Measurements from ENCODE around the gene PLCXD1. TPM values are rescaled to one million over a fixed set of nuclear protein-coding genes. Genes with fewer than 3 reads are reported as not detected.

PLCXD1 gene
- total RNA-seq, 1 experiment from 2014 or later: 60.9 TPM

DNA sequence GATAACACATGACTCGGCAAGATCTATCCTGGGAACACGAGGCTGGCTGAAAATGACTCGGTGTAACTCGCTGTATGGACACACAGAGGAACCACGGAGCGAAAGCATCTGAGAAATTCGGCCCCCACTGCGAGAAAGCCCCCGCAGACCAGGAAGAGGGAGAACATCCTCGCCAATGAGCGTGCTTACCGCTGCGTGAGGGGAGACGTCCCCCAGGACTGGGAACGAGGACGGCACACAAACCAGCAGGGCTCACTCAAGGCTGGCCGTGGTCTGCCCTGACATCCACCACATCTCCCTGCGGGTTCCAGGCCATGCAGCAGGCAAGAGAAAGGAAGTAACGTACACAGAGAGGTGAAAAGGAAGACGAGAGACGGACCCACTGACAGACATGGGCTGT lies 55.0 kb downstream of the PLCXD1 start:
- DNase-seq (ENCODE audit: low spot score): no peak
- TF ChIP-seq, protein P1, sequence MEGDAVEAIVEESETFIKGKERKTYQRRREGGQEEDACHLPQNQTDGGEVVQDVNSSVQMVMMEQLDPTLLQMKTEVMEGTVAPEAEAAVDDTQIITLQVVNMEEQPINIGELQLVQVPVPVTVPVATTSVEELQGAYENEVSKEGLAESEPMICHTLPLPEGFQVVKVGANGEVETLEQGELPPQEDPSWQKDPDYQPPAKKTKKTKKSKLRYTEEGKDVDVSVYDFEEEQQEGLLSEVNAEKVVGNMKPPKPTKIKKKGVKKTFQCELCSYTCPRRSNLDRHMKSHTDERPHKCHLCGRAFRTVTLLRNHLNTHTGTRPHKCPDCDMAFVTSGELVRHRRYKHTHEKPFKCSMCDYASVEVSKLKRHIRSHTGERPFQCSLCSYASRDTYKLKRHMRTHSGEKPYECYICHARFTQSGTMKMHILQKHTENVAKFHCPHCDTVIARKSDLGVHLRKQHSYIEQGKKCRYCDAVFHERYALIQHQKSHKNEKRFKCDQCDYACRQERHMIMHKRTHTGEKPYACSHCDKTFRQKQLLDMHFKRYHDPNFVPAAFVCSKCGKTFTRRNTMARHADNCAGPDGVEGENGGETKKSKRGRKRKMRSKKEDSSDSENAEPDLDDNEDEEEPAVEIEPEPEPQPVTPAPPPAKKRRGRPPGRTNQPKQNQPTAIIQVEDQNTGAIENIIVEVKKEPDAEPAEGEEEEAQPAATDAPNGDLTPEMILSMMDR (conservative IDR thresholded peaks at IDR 0.05; ENCODE audit: low read depth, low read length): no peak
- no peak for TF ChIP-seq EZH2 (IDR thresholded peaks at IDR 0.05; ENCODE audit: borderline replicate concordance, low read depth, low read length, poor library complexity, severe bottlenecking)
- no TSS peak for BruUV-seq (replicated peaks)
- CTCF ChIA-PET: no interaction called here
- POLR2A ChIA-PET (ENCODE audit: low non-redundant PET): no interaction called here
- no peak overlapping the region for H3K4me3 ChIP-seq (ENCODE audit: low read depth, low read length, poor library complexity, severe bottlenecking)
- intact Hi-C loops (cut with micrococcal nuclease; ENCODE audit: unreplicated experiment): no loop called here
- H3K27me3 ChIP-seq (replicated peaks; ENCODE audit: insufficient read depth, low read depth, low read length, poor library complexity): no peaks in the 10 kb centered on the region
- no peaks in the 10 kb centered on the region for H3K9me3 ChIP-seq (ENCODE audit: low read depth, low read length, poor library complexity, severe bottlenecking)
- no peaks in the 10 kb centered on the region for H3K36me3 ChIP-seq (ENCODE audit: insufficient read depth, low read length, poor library complexity, severe bottlenecking)
- peaks cover under 1% of the 10 kb centered on the region for H3K4me1 ChIP-seq (ENCODE audit: insufficient read depth, low read length, poor library complexity, severe bottlenecking)
- no peak overlapping the region for H3K27ac ChIP-seq (ENCODE audit: low read depth, low read length, poor library complexity, severe bottlenecking)

DNA sequence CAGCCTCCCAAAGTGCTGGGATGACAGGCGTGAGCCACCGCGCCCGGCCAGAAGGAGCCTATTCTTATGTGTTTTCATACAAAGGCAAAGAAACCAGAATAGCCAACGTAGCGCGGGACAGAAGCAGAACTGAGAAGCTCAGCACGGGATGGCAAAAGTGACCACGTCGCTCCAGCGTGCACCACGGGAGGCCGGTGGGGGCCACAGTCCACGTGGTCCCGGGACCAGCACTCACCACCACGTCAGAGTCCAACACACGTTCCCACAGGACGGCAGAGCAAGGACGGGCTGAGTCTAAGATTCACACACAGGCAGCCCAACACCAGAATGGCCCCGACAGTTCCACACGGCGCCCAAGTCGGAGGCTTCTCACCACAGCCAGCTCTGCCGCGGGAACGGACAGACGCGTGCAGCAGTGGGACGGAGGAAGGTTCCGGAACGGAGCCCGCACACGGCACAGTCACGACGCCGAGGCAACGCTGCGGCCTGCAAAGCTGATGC lies 56.2 kb downstream of the PLCXD1 start:
- intact Hi-C loops (cut with micrococcal nuclease; ENCODE audit: unreplicated experiment): no loop called here
- no TSS peak for BruUV-seq (replicated peaks)
- no peak for TF ChIP-seq EZH2 (IDR thresholded peaks at IDR 0.05; ENCODE audit: borderline replicate concordance, low read depth, low read length, poor library complexity, severe bottlenecking)
- TF ChIP-seq, protein P1 (conservative IDR thresholded peaks at IDR 0.05; ENCODE audit: low read depth, low read length): no peak
- CTCF ChIA-PET: no interaction called here
- no peak for DNase-seq (ENCODE audit: low spot score)
- Histone ChIP-seq H3K9me3 (ENCODE audit: low read depth, low read length, poor library complexity, severe bottlenecking) (no peaks in the 10 kb centered on the region), H3K4me1 (ENCODE audit: insufficient read depth, low read length, poor library complexity, severe bottlenecking) (no peaks in the 10 kb centered on the region), H3K27me3 (replicated peaks; ENCODE audit: insufficient read depth, low read depth, low read length, poor library complexity) (no peaks in the 10 kb centered on the region), H3K4me3 (ENCODE audit: low read depth, low read length, poor library complexity, severe bottlenecking) (no peak overlapping the region), H3K36me3 (ENCODE audit: insufficient read depth, low read length, poor library complexity, severe bottlenecking) (no peaks in the 10 kb centered on the region), H3K27ac (ENCODE audit: low read depth, low read length, poor library complexity, severe bottlenecking) (no peak overlapping the region)
- POLR2A ChIA-PET (ENCODE audit: low non-redundant PET): no interaction called here

DNA sequence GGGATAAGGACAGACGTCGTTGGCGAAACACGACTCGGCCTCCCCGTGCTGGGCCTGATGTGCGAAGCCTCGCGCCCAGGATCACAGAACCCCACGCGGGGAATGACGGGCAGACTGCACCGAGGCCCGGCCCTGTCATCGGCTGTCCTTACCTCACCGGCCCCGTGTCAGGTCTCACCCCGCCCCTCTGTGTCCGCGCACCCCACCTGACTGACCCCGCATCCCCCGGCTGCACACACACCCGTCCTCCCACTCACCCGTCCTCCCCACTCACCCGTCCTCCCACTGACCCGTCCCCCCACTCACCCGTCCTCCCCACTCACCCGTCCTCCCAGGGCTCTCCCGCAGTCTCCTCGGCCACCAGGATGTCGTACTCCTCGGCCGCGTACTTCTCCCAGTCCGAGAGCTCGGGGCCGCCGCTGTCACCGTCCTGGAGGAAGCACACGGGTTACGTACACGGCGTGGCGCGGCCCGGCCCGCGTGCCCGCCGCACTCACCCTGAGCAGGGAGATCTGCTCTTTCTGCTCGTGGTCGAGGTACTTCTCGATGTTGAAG lies 57.2 kb downstream of the PLCXD1 start:
- no peaks in the 10 kb centered on the region for H3K4me1 ChIP-seq (ENCODE audit: insufficient read depth, low read length, poor library complexity, severe bottlenecking)
- TF ChIP-seq, protein P1 (conservative IDR thresholded peaks at IDR 0.05; ENCODE audit: low read depth, low read length): no peak
- no peak for TF ChIP-seq EZH2 (IDR thresholded peaks at IDR 0.05; ENCODE audit: borderline replicate concordance, low read depth, low read length, poor library complexity, severe bottlenecking)
- H3K9me3 ChIP-seq (ENCODE audit: low read depth, low read length, poor library complexity, severe bottlenecking): no peaks in the 10 kb centered on the region
- ChIA-PET POLR2A (ENCODE audit: low non-redundant PET) (no interaction called here), CTCF (no interaction called here)
- intact Hi-C loops (cut with micrococcal nuclease; ENCODE audit: unreplicated experiment): no loop called here
- DNase-seq (ENCODE audit: low spot score): no peak
- H3K36me3 ChIP-seq (ENCODE audit: insufficient read depth, low read length, poor library complexity, severe bottlenecking): no peaks in the 10 kb centered on the region
- H3K27ac ChIP-seq (ENCODE audit: low read depth, low read length, poor library complexity, severe bottlenecking): no peak overlapping the region
- no peaks in the 10 kb centered on the region for H3K27me3 ChIP-seq (replicated peaks; ENCODE audit: insufficient read depth, low read depth, low read length, poor library complexity)
- no TSS peak for BruUV-seq (replicated peaks)
- H3K4me3 ChIP-seq (ENCODE audit: low read depth, low read length, poor library complexity, severe bottlenecking): no peak overlapping the region
